ENCODE data around the gene GRK5. TPM values are rescaled to one million over a fixed set of nuclear protein-coding genes. Genes with fewer than 3 reads are reported as not detected.

The GRK5 gene
- total RNA-seq, 3 donors from 2014 or later (not counting 1 experiment from before 2014, with no cell fraction given), result 37.6 to 54.3 (median 47.9) TPM

GRCh38 chr10:119415536-119416503 lies 208.4 kb downstream of the GRK5 start:
- intact Hi-C loops (cut with micrococcal nuclease), result no loop called here
- H3K27me3 ChIP-seq (ENCODE audit: control insufficient read depth, insufficient read depth, low read length), result no peaks in the 10 kb centered on the region
- DNase-seq (no peak), ATAC-seq (no peak)
- 95% methylated on average over 21 of the region's 21 CpGs for WGBS (ENCODE audit: insufficient coverage)
- H3K4me1 ChIP-seq (ENCODE audit: control insufficient read depth, insufficient read depth, low read length), result no peaks in the 10 kb centered on the region
- Mint-ChIP-seq H3K27me3 (ENCODE audit: low read depth in 2 of 2) (no peaks in the 10 kb centered on the region), H3K4me3 (no peak overlapping the region), H3K9me3 (no peaks in the 10 kb centered on the region), H3K27ac (peak overlapping the region in 1 of 2 donors; percentile 64), H3K36me3 (no peaks in the 10 kb centered on the region), H3K4me1 (peaks cover 2 to 4% of the 10 kb centered on the region in 2 donors)
- no peak overlapping the region for H3K27ac ChIP-seq (ENCODE audit: low read length)
- no peak for TF ChIP-seq CTCF (IDR thresholded peaks at IDR 0.05)
- no peaks in the 10 kb centered on the region for H3K36me3 ChIP-seq (ENCODE audit: control insufficient read depth, insufficient read depth, low read length)
- no peak overlapping the region for H3K4me3 ChIP-seq (ENCODE audit: low read length)
- no peaks in the 10 kb centered on the region for H3K9me3 ChIP-seq (ENCODE audit: control insufficient read depth, insufficient read depth, low read length)

GRCh38 chr10:119416855-119417254 lies 209.5 kb downstream of the GRK5 start:
- H3K4me1 Mint-ChIP-seq, result peaks cover 4 to 5% of the 10 kb centered on the region in 2 donors
- ATAC-seq (peak; percentile 81 to 96 (median 90)), DNase-seq (peak; percentile 60 to 85)
- intact Hi-C loops (cut with micrococcal nuclease), result loop anchor here (1.0 kb wide), 2 partner anchors 211 to 218 kb away; no protein-coding TSS in a partner anchor
- no peaks in the 10 kb centered on the region for H3K9me3 Mint-ChIP-seq
- peak; percentile 54 for TF ChIP-seq CTCF (IDR thresholded peaks at IDR 0.05)
- Histone ChIP-seq H3K36me3 (ENCODE audit: control insufficient read depth, insufficient read depth, low read length) (no peaks in the 10 kb centered on the region), H3K9me3 (ENCODE audit: control insufficient read depth, insufficient read depth, low read length) (no peaks in the 10 kb centered on the region), H3K27me3 (ENCODE audit: control insufficient read depth, insufficient read depth, low read length) (no peaks in the 10 kb centered on the region), H3K4me1 (ENCODE audit: control insufficient read depth, insufficient read depth, low read length) (no peaks in the 10 kb centered on the region), H3K27ac (ENCODE audit: low read length) (no peak overlapping the region), H3K4me3 (ENCODE audit: low read length) (no peak overlapping the region)
- no peaks in the 10 kb centered on the region for H3K36me3 Mint-ChIP-seq
- no peak overlapping the region for H3K4me3 Mint-ChIP-seq
- no peaks in the 10 kb centered on the region for H3K27me3 Mint-ChIP-seq (ENCODE audit: low read depth in 2 of 2)
- WGBS (ENCODE audit: insufficient coverage), result 31% methylated on average over 9 of the region's 10 CpGs
- H3K27ac Mint-ChIP-seq, result peak overlapping the region in 1 of 2 donors; percentile 64

GRCh38 chr10:119417852-119418251 lies 210.5 kb downstream of the GRK5 start:
- Mint-ChIP-seq H3K9me3 (no peaks in the 10 kb centered on the region), H3K4me1 (peaks cover 4 to 5% of the 10 kb centered on the region in 2 donors), H3K27ac (no peak overlapping the region), H3K36me3 (no peaks in the 10 kb centered on the region), H3K27me3 (ENCODE audit: low read depth in 2 of 2) (no peaks in the 10 kb centered on the region), H3K4me3 (no peak overlapping the region)
- intact Hi-C loops (cut with micrococcal nuclease), result loop anchor here (1.0 kb wide), 2 partner anchors 212 to 219 kb away; no protein-coding TSS in a partner anchor
- Histone ChIP-seq H3K4me1 (ENCODE audit: control insufficient read depth, insufficient read depth, low read length) (no peaks in the 10 kb centered on the region), H3K4me3 (ENCODE audit: low read length) (no peak overlapping the region), H3K27ac (ENCODE audit: low read length) (no peak overlapping the region), H3K9me3 (ENCODE audit: control insufficient read depth, insufficient read depth, low read length) (no peaks in the 10 kb centered on the region), H3K36me3 (ENCODE audit: control insufficient read depth, insufficient read depth, low read length) (no peaks in the 10 kb centered on the region), H3K27me3 (ENCODE audit: control insufficient read depth, insufficient read depth, low read length) (no peaks in the 10 kb centered on the region)
- DNase-seq, result no peak
- ATAC-seq, result no peak
- TF ChIP-seq CTCF (IDR thresholded peaks at IDR 0.05), result no peak
- 97% methylated on average over 9 of the region's 9 CpGs for WGBS (ENCODE audit: insufficient coverage)

Data from natural killer cell (primary cell).